Keratinocyte (primary cell): ENCODE data around the gene NAXD.
A peak's percentile ranks its signal among the peaks of the same experiment; 100 is the strongest.

Experiments
- EZH2 ChIP-seq: IDR thresholded peaks from one replicate; pipeline ENCODE4 v1.6.1; 2012; ENCODE audit warnings: inconsistent platforms, mild to moderate bottlenecking, low read length, moderate library complexity
- TF ChIP-seq, protein P1 (sequence below), 3 experiments: IDR thresholded peaks in 1 of 3; conservative IDR thresholded peaks in 1 of 3; optimal IDR thresholded peaks in 1 of 3; 2 replicates in 2 of 3; 3 replicates in 1 of 3; pipeline versions ENCODE3 to v1.5.1; 2011; ENCODE audit warnings: low read length in 3 of 3, mild to moderate bottlenecking in 3 of 3, moderate library complexity in 2 of 3, control low read depth in 1 of 3, inconsistent platforms in 1 of 3; ENCODE audit not compliant: insufficient read depth in 2 of 3; ENCODE audit errors: extremely low read depth in 1 of 3

DNA sequence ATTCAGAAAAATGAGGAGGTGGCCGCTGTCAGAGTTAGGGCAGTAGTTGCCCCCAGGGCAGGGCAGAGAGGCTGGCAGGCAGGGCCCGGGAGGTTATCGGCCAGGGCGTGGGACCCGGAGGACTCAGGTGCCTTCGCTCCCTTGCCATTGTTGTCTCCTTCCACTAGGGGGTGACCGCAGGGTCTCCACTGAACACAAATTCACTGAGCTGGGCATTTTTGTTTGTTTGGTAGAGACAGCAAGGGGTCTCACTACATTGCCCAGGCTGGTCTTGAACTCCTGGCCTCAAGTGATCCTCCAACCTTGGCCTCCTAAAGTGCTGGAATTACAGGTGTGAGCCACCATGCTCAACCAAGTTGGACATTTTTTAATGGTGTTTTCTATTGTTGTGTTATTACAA lies 65.5 kb downstream of the NAXD start:
- TF ChIP-seq, protein P1, sequence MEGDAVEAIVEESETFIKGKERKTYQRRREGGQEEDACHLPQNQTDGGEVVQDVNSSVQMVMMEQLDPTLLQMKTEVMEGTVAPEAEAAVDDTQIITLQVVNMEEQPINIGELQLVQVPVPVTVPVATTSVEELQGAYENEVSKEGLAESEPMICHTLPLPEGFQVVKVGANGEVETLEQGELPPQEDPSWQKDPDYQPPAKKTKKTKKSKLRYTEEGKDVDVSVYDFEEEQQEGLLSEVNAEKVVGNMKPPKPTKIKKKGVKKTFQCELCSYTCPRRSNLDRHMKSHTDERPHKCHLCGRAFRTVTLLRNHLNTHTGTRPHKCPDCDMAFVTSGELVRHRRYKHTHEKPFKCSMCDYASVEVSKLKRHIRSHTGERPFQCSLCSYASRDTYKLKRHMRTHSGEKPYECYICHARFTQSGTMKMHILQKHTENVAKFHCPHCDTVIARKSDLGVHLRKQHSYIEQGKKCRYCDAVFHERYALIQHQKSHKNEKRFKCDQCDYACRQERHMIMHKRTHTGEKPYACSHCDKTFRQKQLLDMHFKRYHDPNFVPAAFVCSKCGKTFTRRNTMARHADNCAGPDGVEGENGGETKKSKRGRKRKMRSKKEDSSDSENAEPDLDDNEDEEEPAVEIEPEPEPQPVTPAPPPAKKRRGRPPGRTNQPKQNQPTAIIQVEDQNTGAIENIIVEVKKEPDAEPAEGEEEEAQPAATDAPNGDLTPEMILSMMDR (optimal IDR thresholded peaks at IDR 0.05 in 1 of 3, IDR thresholded peaks at IDR 0.05 in 1 of 3, conservative IDR thresholded peaks at IDR 0.05 in 1 of 3; ENCODE audit: extremely low read depth in 1 of 3, insufficient read depth in 2 of 3, low read length in 3 of 3), result peak; percentile 27 to 39 (median 36)
- no peak for TF ChIP-seq EZH2
